Gastrocnemius medialis (tissue), 4 donors: ENCODE measurements around the gene PLEKHA1.

Source experiments
- POLR2A ChIP-seq, 2 donors: fragments of 450-650 bp; IDR thresholded peaks; one replicate each; pipeline ENCODE4 v1.6.1; 2017; ENCODE audit warnings: antibody characterized with exemption in 2 of 2, mild to moderate bottlenecking in 2 of 2, moderate library complexity in 2 of 2
- TF ChIP-seq, protein P1 (sequence below), 5 experiments: fragments of 450-650 bp in 3 of 5; fragments of 200-600 bp in 2 of 5; sonication (generic) in 2 of 5; IDR thresholded peaks in 4 of 5; conservative IDR thresholded peaks in 1 of 5; 1 replicate in 4 of 5; 2 replicates in 1 of 5; pipeline ENCODE4 v1.5.1; 2016 to 2019; ENCODE audit warnings: antibody characterized with exemption in 5 of 5, mild to moderate bottlenecking in 3 of 5, moderate library complexity in 3 of 5

GRCh38 chr10:122445904-122446303, 71.4 kb downstream of the PLEKHA1 start:
- TF ChIP-seq, protein P1, sequence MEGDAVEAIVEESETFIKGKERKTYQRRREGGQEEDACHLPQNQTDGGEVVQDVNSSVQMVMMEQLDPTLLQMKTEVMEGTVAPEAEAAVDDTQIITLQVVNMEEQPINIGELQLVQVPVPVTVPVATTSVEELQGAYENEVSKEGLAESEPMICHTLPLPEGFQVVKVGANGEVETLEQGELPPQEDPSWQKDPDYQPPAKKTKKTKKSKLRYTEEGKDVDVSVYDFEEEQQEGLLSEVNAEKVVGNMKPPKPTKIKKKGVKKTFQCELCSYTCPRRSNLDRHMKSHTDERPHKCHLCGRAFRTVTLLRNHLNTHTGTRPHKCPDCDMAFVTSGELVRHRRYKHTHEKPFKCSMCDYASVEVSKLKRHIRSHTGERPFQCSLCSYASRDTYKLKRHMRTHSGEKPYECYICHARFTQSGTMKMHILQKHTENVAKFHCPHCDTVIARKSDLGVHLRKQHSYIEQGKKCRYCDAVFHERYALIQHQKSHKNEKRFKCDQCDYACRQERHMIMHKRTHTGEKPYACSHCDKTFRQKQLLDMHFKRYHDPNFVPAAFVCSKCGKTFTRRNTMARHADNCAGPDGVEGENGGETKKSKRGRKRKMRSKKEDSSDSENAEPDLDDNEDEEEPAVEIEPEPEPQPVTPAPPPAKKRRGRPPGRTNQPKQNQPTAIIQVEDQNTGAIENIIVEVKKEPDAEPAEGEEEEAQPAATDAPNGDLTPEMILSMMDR (IDR thresholded peaks at IDR 0.05 in 4 of 5, conservative IDR thresholded peaks at IDR 0.05 in 1 of 5), result no peak
- TF ChIP-seq POLR2A (IDR thresholded peaks at IDR 0.05), result no peak
